IPS DF 19.7 (cell line): ENCODE data around the gene AGAP5.

ENCODE experiments used
- DNase-seq: peaks from one replicate; pipeline ENCODE4 v3.0.0-alpha.2; 2013; ENCODE audit warnings: low read depth, low spot score

Gene AGAP5

GRCh38 chr10:73653701-73654100, 44.2 kb downstream of the AGAP5 start:
- no peak for DNase-seq

GRCh38 chr10:73653195-73653594, 44.7 kb downstream of the AGAP5 start:
- no peak for DNase-seq

- no peak for DNase-seq
These were observed 47.2 kb downstream of the AGAP5 start for GRCh38 chr10:73650537-73651331.

- DNase-seq = no peak
These were observed 47.9 kb downstream of the AGAP5 start for GRCh38 chr10:73649876-73650536.

GRCh38 chr10:73648975-73649829, 48.7 kb downstream of the AGAP5 start:
- no peak for DNase-seq

GRCh38 chr10:73647875-73648651, 49.8 kb downstream of the AGAP5 start:
- DNase-seq = no peak

- peak; percentile 56 for DNase-seq
These were observed 50.6 kb downstream of the AGAP5 start for GRCh38 chr10:73647211-73647874.

GRCh38 chr10:73646598-73647041, 51.3 kb downstream of the AGAP5 start:
- no peak for DNase-seq

GRCh38 chr10:73645251-73645650, 52.7 kb downstream of the AGAP5 start:
- no peak for DNase-seq

- no peak for DNase-seq
These were observed 53.1 kb downstream of the AGAP5 start for GRCh38 chr10:73644767-73645166.

GRCh38 chr10:73644015-73644743, 53.7 kb downstream of the AGAP5 start:
- DNase-seq = peak; percentile 30

- no peak for DNase-seq
These were observed 54.5 kb downstream of the AGAP5 start for GRCh38 chr10:73643362-73643761.

GRCh38 chr10:73641328-73642060, 56.4 kb downstream of the AGAP5 start, which contains the start of gene MYOZ1:
Gene MYOZ1, minus strand, starts transcription at chr10:73641474. Its CDS starts 1,457 bp downstream, at chr10:73640017.
- no peak for DNase-seq

GRCh38 chr10:73639286-73639685, 58.6 kb downstream of the AGAP5 start:
- DNase-seq = no peak

GRCh38 chr10:73635781-73636180, 62.1 kb downstream of the AGAP5 start:
- no peak for DNase-seq

GRCh38 chr10:73634421-73634820, 63.5 kb downstream of the AGAP5 start:
- DNase-seq = no peak

GRCh38 chr10:73629165-73629564, 68.7 kb downstream of the AGAP5 start:
- no peak for DNase-seq

- DNase-seq = no peak
These were observed 69.5 kb downstream of the AGAP5 start for GRCh38 chr10:73628405-73628804.

- no peak for DNase-seq
These were observed 70.6 kb downstream of the AGAP5 start for GRCh38 chr10:73627300-73627699.
